ENCODE data around the gene TBC1D1. TPM values are rescaled to one million over a fixed set of nuclear protein-coding genes. Genes with fewer than 3 reads are reported as not detected.

The TBC1D1 gene
- total and polyA plus RNA-seq, 2 experiments from 2014 or later: 53.9 to 151 TPM

- no peaks in the 10 kb centered on the region for H3K9me3 Mint-ChIP-seq
- no peaks in the 10 kb centered on the region for H3K9me2 ChIP-seq (ENCODE audit: insufficient read depth)
These were observed 18.4 kb upstream of the TBC1D1 start for GRCh38 chr4:37872310-37872988.

More at GRCh38 chr4:37872310-37872988, 18.4 kb upstream of the TBC1D1 start:
- Histone ChIP-seq H3F3A (replicated peaks; ENCODE audit: low read depth) (no peaks in the 10 kb centered on the region), H2AFZ (no peak overlapping the region), H3K36me3 (ENCODE audit: insufficient read depth) (no peaks in the 10 kb centered on the region), H4K20me1 (replicated peaks; ENCODE audit: insufficient read depth) (no peaks in the 10 kb centered on the region), H3K4me1 (ENCODE audit: insufficient read depth) (no peaks in the 10 kb centered on the region), H3K4me2 (no peak overlapping the region), H3K27ac (ENCODE audit: low read depth) (no peak overlapping the region), H3K79me2 (replicated peaks; ENCODE audit: insufficient read depth) (no peaks in the 10 kb centered on the region), H3K4me3 (no peak overlapping the region), H3K27me3 (ENCODE audit: insufficient read depth) (no peaks in the 10 kb centered on the region)
- ATAC-seq: no peak
- no peak for DNase-seq (ENCODE audit: low spot score)
- no peak overlapping the region for H3K4me3 Mint-ChIP-seq
- peaks cover 5% of the 10 kb centered on the region for H3K27me3 Mint-ChIP-seq (ENCODE audit: insufficient read depth, low read depth, poor library complexity)
- TF ChIP-seq ZNF331 (CRISPR knock-in tag; IDR thresholded peaks at IDR 0.05; ENCODE audit: low read depth) (no peak), ZNF114 (CRISPR knock-in tag; IDR thresholded peaks at IDR 0.05) (no peak), POLR2AphosphoS5 (IDR thresholded peaks at IDR 0.05; ENCODE audit: low read depth) (no peak), NANOG (IDR thresholded peaks at IDR 0.05; ENCODE audit: borderline replicate concordance) (no peak), ETS1 (IDR thresholded peaks at IDR 0.05) (no peak), REST (IDR thresholded peaks at IDR 0.05; ENCODE audit: unreplicated experiment) (no peak), CTCF (conservative IDR thresholded peaks at IDR 0.05; ENCODE audit: low read depth in 2 of 2) (no peak), CREB1 (CRISPR knock-in tag; IDR thresholded peaks at IDR 0.05; ENCODE audit: low read depth) (no peak), STAT1 (IDR thresholded peaks at IDR 0.05; ENCODE audit: unreplicated experiment) (no peak)
- no peak overlapping the region for H3K27ac Mint-ChIP-seq
- H3K4me1 Mint-ChIP-seq: peaks cover 5% of the 10 kb centered on the region
- peaks cover 2% of the 10 kb centered on the region; the same call in 2 of the 3 replicates for H3K36me3 Mint-ChIP-seq (ENCODE audit: low read depth)

All from GM23338 (cell line).